GM21526 (cell line): Measurements from ENCODE around the gene ABCC2.
A peak's percentile ranks its signal among the peaks of the same experiment; 100 is the strongest.

Experiments used
- ATAC-seq: cut with Tn5 transposase; IDR thresholded peaks from one replicate; pipeline ENCODE4 v1.9.1; 2021; ENCODE audit warnings: moderate library complexity; ENCODE audit not compliant: unreplicated experiment, low FRiP score

Gene ABCC2

GRCh38 chr10:99770408-99771045 lies 11.9 kb upstream of the ABCC2 start:
- no peak for ATAC-seq

- no peak for ATAC-seq
Measured at GRCh38 chr10:99775850-99776249, 6.6 kb upstream of the ABCC2 start.

- ATAC-seq: peak; percentile 62
Measured at GRCh38 chr10:99777918-99778714, 4.3 kb upstream of the ABCC2 start.

- ATAC-seq: no peak
Measured at GRCh38 chr10:99779335-99779734, 3.1 kb upstream of the ABCC2 start.

- no peak for ATAC-seq
Measured at GRCh38 chr10:99781734-99782429, 558 bp upstream of the ABCC2 start.

- no peak for ATAC-seq
Measured at GRCh38 chr10:99784016-99784726, 1.7 kb downstream of the ABCC2 start.

- no peak for ATAC-seq
Measured at GRCh38 chr10:99784727-99785441, 2.4 kb downstream of the ABCC2 start.

GRCh38 chr10:99785646-99786045 lies 3.2 kb downstream of the ABCC2 start:
- ATAC-seq: no peak

- no peak for ATAC-seq
Measured at GRCh38 chr10:99787311-99787710, 4.9 kb downstream of the ABCC2 start.

- no peak for ATAC-seq
Measured at GRCh38 chr10:99787782-99788445, 5.5 kb downstream of the ABCC2 start.

- ATAC-seq: no peak
Measured at GRCh38 chr10:99788598-99789256, 6.3 kb downstream of the ABCC2 start.

- no peak for ATAC-seq
Measured at GRCh38 chr10:99791831-99792230, 9.4 kb downstream of the ABCC2 start.

GRCh38 chr10:99793819-99794218 lies 11.4 kb downstream of the ABCC2 start:
- ATAC-seq: no peak

- ATAC-seq: no peak
Measured at GRCh38 chr10:99796928-99797327, 14.5 kb downstream of the ABCC2 start.

GRCh38 chr10:99798031-99798430 lies 15.6 kb downstream of the ABCC2 start:
- no peak for ATAC-seq

- ATAC-seq: no peak
Measured at GRCh38 chr10:99798920-99799319, 16.5 kb downstream of the ABCC2 start.

- no peak for ATAC-seq
Measured at GRCh38 chr10:99799613-99800012, 17.2 kb downstream of the ABCC2 start.

GRCh38 chr10:99804471-99804870 lies 22.0 kb downstream of the ABCC2 start:
- no peak for ATAC-seq

- ATAC-seq: no peak
Measured at GRCh38 chr10:99805190-99805589, 22.8 kb downstream of the ABCC2 start.
